ENCODE results near the gene PORCN.
"Not testable (repeated sequence)": the region's sequence is repeated elsewhere in the genome, so short reads cannot be mapped to it uniquely, and the experiment has no call there.

Gene PORCN

DNA sequence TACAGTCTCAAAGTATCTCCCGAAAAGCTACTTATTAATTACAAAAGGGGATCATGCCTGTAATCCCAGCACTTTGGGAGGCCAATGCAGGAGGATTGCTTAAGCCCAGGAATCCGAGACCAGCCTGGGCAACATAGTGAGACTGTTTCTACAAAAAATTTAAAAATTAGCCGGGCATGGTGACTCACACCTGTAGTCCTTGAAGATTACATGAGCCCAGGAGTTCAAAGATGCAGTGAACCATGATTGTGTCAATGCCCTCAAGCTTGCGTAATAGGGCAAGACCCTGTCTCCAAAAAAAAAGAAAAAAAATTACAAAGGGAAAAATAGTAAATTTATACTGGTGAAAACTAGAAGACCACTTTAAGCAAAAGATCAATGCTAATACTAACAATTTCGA, 3.3 kb upstream of the PORCN start:
- H3K4me3 ChIP-seq (ENCODE audit: low read length): no peak overlapping the region
- DNase-seq (ENCODE audit: low read depth, low spot score): no peak

- DNase-seq (ENCODE audit: low read depth, low spot score): no peak
Observed at GRCh38 chrX:48507246-48507645, 1.5 kb upstream of the PORCN start.

DNA sequence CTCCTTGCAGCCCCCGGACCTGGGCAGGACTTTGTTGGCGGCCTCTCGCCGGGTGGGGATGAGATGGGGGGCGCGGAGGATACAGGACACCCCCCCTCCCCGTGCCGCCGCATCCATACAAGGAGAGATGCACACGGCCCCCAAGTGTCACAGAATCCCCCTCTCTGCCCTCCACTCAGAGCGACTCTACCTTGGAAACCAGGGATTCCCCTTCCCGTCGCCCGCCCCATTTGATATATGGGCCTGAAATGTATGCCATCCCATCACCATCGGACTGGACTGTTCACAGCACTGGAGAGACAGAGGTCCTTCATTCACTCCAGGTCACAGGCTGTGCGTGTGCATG, 426 bp downstream of the PORCN start:
- H3K4me3 ChIP-seq (ENCODE audit: low read length): peak overlapping the region; percentile 72
- no peak for DNase-seq (ENCODE audit: low read depth, low spot score)

More at GRCh38 chrX:48507246-48507645, 1.5 kb upstream of the PORCN start:
- no peak overlapping the region for H3K4me3 ChIP-seq (ENCODE audit: low read length)

DNA sequence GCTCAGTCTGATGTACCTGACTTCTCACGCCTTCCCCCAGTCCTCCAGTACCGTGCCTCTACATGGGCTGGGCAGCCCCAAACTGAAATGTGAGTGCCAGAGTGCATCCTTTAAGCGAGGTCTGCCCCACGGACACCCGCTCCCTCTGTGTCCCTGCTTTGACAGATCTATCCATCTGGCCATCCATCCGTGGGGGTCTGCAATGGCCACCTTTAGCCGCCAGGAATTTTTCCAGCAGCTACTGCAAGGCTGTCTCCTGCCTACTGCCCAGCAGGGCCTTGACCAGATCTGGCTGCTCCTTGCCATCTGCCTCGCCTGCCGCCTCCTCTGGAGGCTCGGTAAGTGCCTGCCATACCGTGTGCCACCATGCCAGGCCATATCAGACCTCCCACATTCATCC, 827 bp downstream of the PORCN start:
- H3K4me3 ChIP-seq (ENCODE audit: low read length): peak overlapping the region; percentile 72

GRCh38 chrX:48511560-48511959, 2.8 kb downstream of the PORCN start:
- no peak overlapping the region for H3K4me3 ChIP-seq (ENCODE audit: low read length)
- no peak for DNase-seq (ENCODE audit: low read depth, low spot score)

More for the DNA sequence above, 827 bp downstream of the PORCN start:
- no peak for DNase-seq (ENCODE audit: low read depth, low spot score)

- no peak overlapping the region for H3K4me3 ChIP-seq (ENCODE audit: low read length)
- no peak for DNase-seq (ENCODE audit: low read depth, low spot score)
Observed at GRCh38 chrX:48512371-48512935, 3.7 kb downstream of the PORCN start.

GRCh38 chrX:48513670-48514069, 4.9 kb downstream of the PORCN start:
- no peak overlapping the region for H3K4me3 ChIP-seq (ENCODE audit: low read length)
- no peak for DNase-seq (ENCODE audit: low read depth, low spot score)

- no peak for DNase-seq (ENCODE audit: low read depth, low spot score)
- H3K4me3 ChIP-seq (ENCODE audit: low read length): no peak overlapping the region
Observed at GRCh38 chrX:48514126-48514806, 5.5 kb downstream of the PORCN start.

- no peak overlapping the region for H3K4me3 ChIP-seq (ENCODE audit: low read length)
- no peak for DNase-seq (ENCODE audit: low read depth, low spot score)
Observed at GRCh38 chrX:48514868-48515460, 6.2 kb downstream of the PORCN start.

DNA sequence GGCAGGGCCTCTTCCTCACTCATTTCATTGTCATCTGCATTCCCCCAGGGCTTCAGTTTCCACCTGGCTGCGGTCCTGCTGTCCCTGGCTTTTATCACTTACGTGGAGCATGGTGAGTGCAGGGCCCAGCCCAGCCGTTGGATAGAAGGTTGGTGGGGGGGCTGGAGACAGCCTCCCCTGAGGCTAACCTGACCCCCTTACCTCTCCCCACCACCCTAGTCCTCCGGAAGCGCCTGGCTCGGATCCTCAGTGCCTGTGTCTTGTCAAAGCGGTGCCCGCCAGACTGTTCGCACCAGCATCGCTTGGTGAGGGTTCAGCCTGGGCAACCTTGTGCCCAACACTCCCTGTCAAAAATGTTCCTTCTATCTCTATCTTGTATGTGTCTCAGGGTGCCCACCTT, 7.0 kb downstream of the PORCN start:
- no peak for DNase-seq (ENCODE audit: low read depth, low spot score)
- no peak overlapping the region for H3K4me3 ChIP-seq (ENCODE audit: low read length)

GRCh38 chrX:48516285-48516684, 7.5 kb downstream of the PORCN start:
- no peak overlapping the region for H3K4me3 ChIP-seq (ENCODE audit: low read length)
- no peak for DNase-seq (ENCODE audit: low read depth, low spot score)

GRCh38 chrX:48516987-48517386, 8.2 kb downstream of the PORCN start:
- H3K4me3 ChIP-seq (ENCODE audit: low read length): no peak overlapping the region
- no peak for DNase-seq (ENCODE audit: low read depth, low spot score)

- not testable (repeated sequence) for DNase-seq (ENCODE audit: low read depth, low spot score); H3K4me3 ChIP-seq (ENCODE audit: low read length)
Observed at GRCh38 chrX:48519481-48519880, 10.7 kb downstream of the PORCN start.

DNA sequence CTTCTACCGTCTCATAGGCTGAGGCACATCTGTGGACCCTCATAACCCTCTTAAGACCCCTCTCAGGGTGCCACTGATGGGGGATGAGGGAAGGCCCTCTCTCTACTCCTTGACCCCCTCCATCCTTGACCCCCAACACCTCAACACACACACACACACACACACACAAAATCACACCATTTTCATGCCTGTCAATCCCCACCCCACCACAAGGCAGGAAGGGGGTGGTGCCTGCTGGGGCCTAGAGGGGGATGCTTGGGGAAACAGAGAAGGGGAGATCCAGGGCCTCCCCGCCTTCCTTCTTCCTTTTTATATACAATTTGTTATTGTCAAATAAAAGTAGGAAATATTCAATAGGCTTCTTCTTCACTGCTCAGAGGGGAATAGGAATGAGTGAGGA, 11.7 kb downstream of the PORCN start:
- no peak overlapping the region for H3K4me3 ChIP-seq (ENCODE audit: low read length)
- DNase-seq (ENCODE audit: low read depth, low spot score): peak; percentile 26

GRCh38 chrX:48520976-48521352, 12.2 kb downstream of the PORCN start:
- DNase-seq (ENCODE audit: low read depth, low spot score): peak; percentile 18
- H3K4me3 ChIP-seq (ENCODE audit: low read length): peak overlapping the region; percentile 88

GRCh38 chrX:48521353-48522243, 12.8 kb downstream of the PORCN start, which contains the start of gene EBP:
TSS of gene EBP (plus strand) at chrX:48521808. CDS start at chrX:48523772, 1,964 bp downstream.
- peak; percentile 94 for DNase-seq (ENCODE audit: low read depth, low spot score)
- H3K4me3 ChIP-seq (ENCODE audit: low read length): peak within 1 kb of the TSS; percentile 88

DNA sequence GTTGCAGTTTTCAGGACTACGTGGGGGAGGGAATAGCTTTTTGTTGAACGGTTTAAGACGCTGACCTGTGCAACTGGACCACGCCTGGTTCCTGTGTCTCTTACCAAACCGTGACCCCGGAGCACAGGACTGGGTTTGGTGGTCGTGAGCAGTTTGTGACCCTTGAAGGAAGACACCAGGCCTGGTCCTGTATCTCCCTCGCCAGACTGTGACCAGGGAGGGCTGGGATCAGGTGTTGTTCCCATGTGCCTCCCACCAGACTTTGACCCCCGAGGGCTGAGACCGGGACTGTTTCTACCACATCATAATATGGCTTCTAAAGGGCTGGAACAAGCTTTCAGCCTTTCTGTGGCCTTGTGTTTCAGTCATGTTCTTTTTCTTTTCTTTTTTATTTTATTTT, 13.5 kb downstream of the PORCN start:
- H3K4me3 ChIP-seq (ENCODE audit: low read length): peak overlapping the region; percentile 88
- DNase-seq (ENCODE audit: low read depth, low spot score): no peak

DNA sequence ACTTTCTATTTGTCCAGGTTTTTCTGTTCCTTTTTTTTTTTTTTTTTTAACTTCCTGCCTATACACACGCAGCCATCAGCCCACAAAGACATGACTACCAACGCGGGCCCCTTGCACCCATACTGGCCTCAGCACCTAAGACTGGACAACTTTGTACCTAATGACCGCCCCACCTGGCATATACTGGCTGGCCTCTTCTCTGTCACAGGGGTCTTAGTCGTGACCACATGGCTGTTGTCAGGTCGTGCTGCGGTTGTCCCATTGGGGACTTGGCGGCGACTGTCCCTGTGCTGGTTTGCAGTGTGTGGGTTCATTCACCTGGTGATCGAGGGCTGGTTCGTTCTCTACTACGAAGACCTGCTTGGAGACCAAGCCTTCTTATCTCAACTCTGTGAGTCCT, 14.9 kb downstream of the PORCN start:
- no peak overlapping the region for H3K4me3 ChIP-seq (ENCODE audit: low read length)
- DNase-seq (ENCODE audit: low read depth, low spot score): no peak

DNA sequence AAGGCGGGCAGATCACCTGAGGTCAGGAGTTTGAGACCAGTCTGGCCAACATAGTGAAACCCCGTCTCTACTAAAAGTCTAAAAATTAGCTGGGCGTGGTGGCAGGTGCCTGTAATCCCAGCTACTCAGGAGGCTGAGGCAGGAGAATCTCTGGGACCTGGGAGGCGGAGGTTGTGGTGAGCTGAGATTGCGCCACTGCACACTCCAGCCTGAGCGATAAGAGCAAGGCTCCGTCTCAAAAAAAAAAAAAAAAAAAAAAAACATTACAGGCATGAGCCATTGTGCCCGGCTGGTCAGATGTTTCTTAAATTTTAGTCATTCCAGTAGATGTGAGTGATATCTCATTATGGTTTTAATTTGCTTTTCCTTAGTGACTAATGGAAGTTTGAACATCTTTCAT, 17.1 kb downstream of the PORCN start:
- DNase-seq (ENCODE audit: low read depth, low spot score): not testable (repeated sequence)

GRCh38 chrX:48530736-48531135, 21.9 kb downstream of the PORCN start:
- no peak for DNase-seq (ENCODE audit: low read depth, low spot score)
- no peak overlapping the region for H3K4me3 ChIP-seq (ENCODE audit: low read length)

More for the DNA sequence above, 17.1 kb downstream of the PORCN start:
- H3K4me3 ChIP-seq (ENCODE audit: low read length): not testable (repeated sequence)
